Measurements from ENCODE around the gene CBLN3.

Gene CBLN3

DNA sequence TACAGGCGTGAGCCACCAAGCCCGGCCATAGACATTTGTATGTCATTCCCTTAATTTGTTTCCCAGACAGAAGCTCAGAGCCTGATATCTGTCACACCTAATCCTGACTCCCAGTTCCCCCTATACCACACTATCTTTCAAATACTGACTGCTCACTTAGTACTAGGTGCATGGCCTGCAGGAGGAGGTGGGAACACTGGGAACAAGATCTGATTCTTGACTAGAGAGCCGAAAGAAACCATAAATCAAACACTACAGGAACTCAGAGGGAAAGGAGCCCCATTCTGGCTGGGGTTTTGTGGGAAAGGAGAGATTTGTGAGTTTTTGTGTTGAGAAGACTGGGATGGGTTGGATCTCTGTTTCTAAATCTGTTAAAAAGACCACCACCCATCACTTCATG lies 5.2 kb upstream of the CBLN3 start:
- TF ChIP-seq, protein P1, sequence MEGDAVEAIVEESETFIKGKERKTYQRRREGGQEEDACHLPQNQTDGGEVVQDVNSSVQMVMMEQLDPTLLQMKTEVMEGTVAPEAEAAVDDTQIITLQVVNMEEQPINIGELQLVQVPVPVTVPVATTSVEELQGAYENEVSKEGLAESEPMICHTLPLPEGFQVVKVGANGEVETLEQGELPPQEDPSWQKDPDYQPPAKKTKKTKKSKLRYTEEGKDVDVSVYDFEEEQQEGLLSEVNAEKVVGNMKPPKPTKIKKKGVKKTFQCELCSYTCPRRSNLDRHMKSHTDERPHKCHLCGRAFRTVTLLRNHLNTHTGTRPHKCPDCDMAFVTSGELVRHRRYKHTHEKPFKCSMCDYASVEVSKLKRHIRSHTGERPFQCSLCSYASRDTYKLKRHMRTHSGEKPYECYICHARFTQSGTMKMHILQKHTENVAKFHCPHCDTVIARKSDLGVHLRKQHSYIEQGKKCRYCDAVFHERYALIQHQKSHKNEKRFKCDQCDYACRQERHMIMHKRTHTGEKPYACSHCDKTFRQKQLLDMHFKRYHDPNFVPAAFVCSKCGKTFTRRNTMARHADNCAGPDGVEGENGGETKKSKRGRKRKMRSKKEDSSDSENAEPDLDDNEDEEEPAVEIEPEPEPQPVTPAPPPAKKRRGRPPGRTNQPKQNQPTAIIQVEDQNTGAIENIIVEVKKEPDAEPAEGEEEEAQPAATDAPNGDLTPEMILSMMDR (conservative IDR thresholded peaks at IDR 0.05; ENCODE audit: low read length): no peak
- no peak overlapping the region for H3K4me3 ChIP-seq (ENCODE audit: low read length)
- no peak for DNase-seq (ENCODE audit: low read depth)

GRCh38 chr14:24434036-24434435 lies 4.6 kb upstream of the CBLN3 start:
- TF ChIP-seq, protein P1 (conservative IDR thresholded peaks at IDR 0.05; ENCODE audit: low read length): no peak
- no peak overlapping the region for H3K4me3 ChIP-seq (ENCODE audit: low read length)

DNA sequence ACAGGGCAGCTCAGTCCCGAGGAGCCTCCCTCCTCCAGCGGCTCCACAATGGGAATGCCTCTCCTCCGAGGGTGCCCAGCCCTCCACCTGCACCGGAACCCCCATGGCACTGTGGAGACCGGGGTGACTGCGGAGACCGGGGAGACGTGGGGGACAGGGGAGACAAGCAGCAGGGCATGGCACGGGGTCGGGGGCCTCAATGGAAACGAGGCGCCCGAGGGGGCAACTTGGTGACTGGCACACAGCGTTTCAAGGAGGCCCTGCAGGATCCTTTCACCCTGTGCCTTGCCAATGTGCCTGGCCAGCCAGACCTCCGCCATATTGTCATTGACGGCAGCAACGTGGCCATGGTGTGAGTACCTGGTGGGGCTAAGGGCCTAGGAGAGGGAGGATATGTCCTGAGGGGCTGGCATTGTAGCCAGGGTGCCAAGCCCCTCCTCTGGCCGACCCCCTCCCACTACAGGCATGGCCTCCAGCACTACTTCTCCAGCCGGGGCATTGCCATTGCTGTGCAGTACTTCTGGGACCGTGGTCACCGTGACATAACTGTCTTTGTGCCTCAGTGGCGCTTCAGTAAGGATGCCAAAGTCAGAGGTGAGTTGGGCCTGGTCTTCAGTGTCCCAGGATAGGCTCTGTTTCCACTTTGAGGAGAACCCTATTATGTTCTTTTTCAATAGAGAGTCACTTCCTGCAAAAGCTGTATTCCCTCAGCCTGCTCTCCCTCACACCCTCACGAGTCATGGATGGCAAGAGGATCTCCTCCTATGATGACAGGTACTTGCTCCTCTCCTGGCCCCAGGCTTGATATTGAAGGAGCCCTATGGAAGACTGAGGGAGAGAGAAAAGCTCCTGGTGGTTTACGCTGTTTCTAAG lies 3.0 kb upstream of the CBLN3 start:
- TF ChIP-seq, protein P1 (conservative IDR thresholded peaks at IDR 0.05; ENCODE audit: low read length): no peak
- H3K4me3 ChIP-seq (ENCODE audit: low read length): peak overlapping the region; percentile 79
- DNase-seq (ENCODE audit: low read depth): no peak

More at GRCh38 chr14:24434036-24434435, 4.6 kb upstream of the CBLN3 start:
- no peak for DNase-seq (ENCODE audit: low read depth)

GRCh38 chr14:24431569-24432258 lies 2.2 kb upstream of the CBLN3 start:
- peak overlapping the region; percentile 79 for H3K4me3 ChIP-seq (ENCODE audit: low read length)
- peak; percentile 94 for DNase-seq (ENCODE audit: low read depth)

DNA sequence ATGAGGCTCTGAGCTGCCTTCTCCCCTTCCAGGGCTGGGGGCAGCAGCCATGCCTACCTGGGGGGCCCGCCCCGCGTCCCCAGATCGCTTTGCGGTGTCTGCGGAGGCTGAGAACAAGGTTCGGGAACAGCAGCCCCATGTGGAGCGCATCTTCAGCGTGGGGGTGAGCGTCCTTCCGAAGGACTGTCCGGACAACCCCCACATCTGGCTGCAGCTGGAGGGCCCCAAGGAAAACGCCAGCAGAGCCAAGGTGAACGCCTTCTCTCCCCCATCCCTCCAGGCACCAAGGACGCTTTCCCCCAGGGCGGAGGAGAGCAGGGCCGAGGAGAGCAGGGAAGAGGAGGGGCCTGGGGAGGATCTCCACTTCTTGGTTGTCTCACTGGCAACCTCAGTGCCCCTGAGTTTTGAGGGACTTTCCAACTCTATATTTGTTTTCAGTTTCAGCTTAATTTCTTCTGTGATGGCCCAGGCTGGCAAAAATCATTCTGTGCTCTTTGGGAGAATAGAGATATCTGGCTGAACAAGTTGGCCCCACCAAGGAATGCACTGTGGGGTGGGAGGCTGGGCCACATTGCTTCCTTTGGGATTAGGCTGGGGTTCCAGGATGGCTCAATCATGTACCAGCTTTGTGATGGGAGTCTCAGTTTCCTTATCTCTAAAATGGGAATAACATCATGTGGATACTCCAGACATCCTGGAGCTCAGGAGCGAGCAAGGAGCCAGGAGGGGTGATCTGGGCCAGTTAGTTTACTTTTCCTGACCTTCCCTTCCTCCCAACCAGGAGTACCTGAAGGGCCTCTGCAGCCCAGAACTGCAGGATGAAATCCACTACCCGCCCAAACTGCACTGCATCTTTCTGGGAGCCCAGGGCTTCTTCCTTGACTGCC lies 1.5 kb upstream of the CBLN3 start:
- TF ChIP-seq, protein P1 (conservative IDR thresholded peaks at IDR 0.05; ENCODE audit: low read length): no peak

More at GRCh38 chr14:24431569-24432258, 2.2 kb upstream of the CBLN3 start:
- TF ChIP-seq, protein P1 (conservative IDR thresholded peaks at IDR 0.05; ENCODE audit: low read length): peak; percentile 98

GRCh38 chr14:24430143-24430681 lies 744 bp upstream of the CBLN3 start:
- TF ChIP-seq, protein P1 (conservative IDR thresholded peaks at IDR 0.05; ENCODE audit: low read length): no peak
- DNase-seq (ENCODE audit: low read depth): peak; percentile 85
- peak overlapping the region; percentile 79 for H3K4me3 ChIP-seq (ENCODE audit: low read length)

More for the DNA sequence above, 1.5 kb upstream of the CBLN3 start:
- H3K4me3 ChIP-seq (ENCODE audit: low read length): peak overlapping the region; percentile 79
- peak; percentile 74 for DNase-seq (ENCODE audit: low read depth)
